HEK293 (cell line): ENCODE measurements around the gene MAT2A.
A peak's percentile ranks its signal among the peaks of the same experiment; 100 is the strongest.

Experiments
- BCL11A ChIP-seq: fragments of 450-650 bp; formaldehyde crosslinking; IDR thresholded peaks from 2 replicates; pipeline ENCODE4 v1.5.1; 2016; ENCODE audit warnings: low read depth, missing biosample characterization, missing genetic modification characterization
- BCL11B ChIP-seq: fragments of 450-650 bp; formaldehyde crosslinking; IDR thresholded peaks from 2 replicates; pipeline ENCODE4 v1.5.1; 2016; ENCODE audit warnings: low read depth, missing biosample characterization, missing genetic modification characterization
- GLIS2 ChIP-seq: fragments of 450-650 bp; formaldehyde crosslinking; IDR thresholded peaks from 2 replicates; pipeline ENCODE4 v1.5.1; 2016; ENCODE audit warnings: missing biosample characterization, missing genetic modification characterization
- HOXC10 ChIP-seq: sonication (generic); formaldehyde crosslinking; IDR thresholded peaks from 2 replicates; pipeline ENCODE4 v1.8.1; 2023; ENCODE audit warnings: mild to moderate bottlenecking, missing genetic modification reagents
- IKZF3 ChIP-seq: fragments of 450-650 bp; IDR thresholded peaks from 2 replicates; pipeline ENCODE4 v1.5.0; 2018; ENCODE audit warnings: missing biosample characterization, mild to moderate bottlenecking, missing genetic modification characterization, moderate library complexity
- SETDB1 ChIP-seq: IDR thresholded peaks from one replicate; pipeline ENCODE4 v1.6.1; 2017; ENCODE audit warnings: mild to moderate bottlenecking, low read length, moderate library complexity, mixed read lengths; ENCODE audit not compliant: insufficient read length
- TSHZ1 ChIP-seq: fragments of 450-650 bp; formaldehyde crosslinking; IDR thresholded peaks from 2 replicates; pipeline ENCODE4 v1.5.1; 2016; ENCODE audit warnings: missing biosample characterization, missing genetic modification characterization, borderline replicate concordance
- ZBTB1 ChIP-seq: fragments of 450-650 bp; formaldehyde crosslinking; IDR thresholded peaks from 2 replicates; pipeline ENCODE4 v1.5.1; 2016; ENCODE audit warnings: missing biosample characterization, missing genetic modification characterization
- ZBTB11 ChIP-seq: fragments of 450-650 bp; formaldehyde crosslinking; conservative IDR thresholded peaks from 2 replicates; pipeline ENCODE4 v1.5.1; 2016; ENCODE audit warnings: low read depth, missing biosample characterization, missing genetic modification characterization
- ZBTB17 ChIP-seq: fragments of 450-650 bp; formaldehyde crosslinking; IDR thresholded peaks from 2 replicates; pipeline ENCODE4 v1.5.1; 2016; ENCODE audit warnings: missing biosample characterization, missing genetic modification characterization
- ZNF133 ChIP-seq: fragments of 450-650 bp; formaldehyde crosslinking; IDR thresholded peaks from 2 replicates; pipeline ENCODE4 v1.5.1; 2016; ENCODE audit warnings: missing biosample characterization, missing genetic modification characterization
- ZNF184 ChIP-seq: fragments of 450-650 bp; IDR thresholded peaks from 2 replicates; pipeline ENCODE4 v1.5.1; 2018; ENCODE audit warnings: missing biosample characterization, mild to moderate bottlenecking, missing genetic modification characterization
- ZNF19 ChIP-seq: fragments of 450-650 bp; formaldehyde crosslinking; IDR thresholded peaks from 2 replicates; pipeline ENCODE4; 2016; ENCODE audit warnings: missing biosample characterization, missing genetic modification characterization, low read depth
- ZNF221 ChIP-seq: fragments of 450-650 bp; formaldehyde crosslinking; IDR thresholded peaks from 2 replicates; pipeline ENCODE4 v1.5.1; 2017; ENCODE audit warnings: missing biosample characterization, missing genetic modification characterization, borderline replicate concordance
- ZNF280D ChIP-seq: fragments of 450-650 bp; formaldehyde crosslinking; IDR thresholded peaks from 2 replicates; pipeline ENCODE4 v1.5.1; 2016; ENCODE audit warnings: missing biosample characterization, missing genetic modification characterization
- ZNF354C ChIP-seq: fragments of 450-650 bp; formaldehyde crosslinking; IDR thresholded peaks from 2 replicates; pipeline ENCODE4 v1.5.1; 2016; ENCODE audit warnings: missing biosample characterization, missing genetic modification characterization, low read depth, borderline replicate concordance
- ZNF391 ChIP-seq: fragments of 450-650 bp; formaldehyde crosslinking; IDR thresholded peaks from 2 replicates; pipeline ENCODE4 v1.5.1; 2016; ENCODE audit warnings: low read depth, missing biosample characterization, missing genetic modification characterization, borderline replicate concordance
- ZNF423 ChIP-seq: fragments of 450-650 bp; formaldehyde crosslinking; IDR thresholded peaks from 2 replicates; pipeline ENCODE4 v1.5.1; 2016; ENCODE audit warnings: missing biosample characterization, missing genetic modification characterization
- ZNF426 ChIP-seq: fragments of 450-650 bp; formaldehyde crosslinking; IDR thresholded peaks from 2 replicates; pipeline ENCODE4 v1.5.1; 2017; ENCODE audit warnings: missing biosample characterization, missing genetic modification characterization, mild to moderate bottlenecking, inconsistent platforms, moderate library complexity
- ZNF580 ChIP-seq: fragments of 450-650 bp; formaldehyde crosslinking; IDR thresholded peaks from 2 replicates; pipeline ENCODE4 v1.5.1; 2016; ENCODE audit warnings: missing biosample characterization, missing genetic modification characterization
- ZNF621 ChIP-seq: fragments of 450-650 bp; formaldehyde crosslinking; IDR thresholded peaks from 2 replicates; pipeline ENCODE4 v1.5.1; 2017; ENCODE audit warnings: missing biosample characterization, missing genetic modification characterization
- ZNF670 ChIP-seq: fragments of 450-650 bp; formaldehyde crosslinking; IDR thresholded peaks from 2 replicates; pipeline ENCODE4 v1.5.1; 2016; ENCODE audit warnings: missing biosample characterization, missing genetic modification characterization, low read depth
- ZNF747 ChIP-seq: fragments of 450-650 bp; formaldehyde crosslinking; IDR thresholded peaks from 2 replicates; pipeline ENCODE4 v1.5.1; 2016; ENCODE audit warnings: missing biosample characterization, missing genetic modification characterization
- ZNF837 ChIP-seq: fragments of 450-650 bp; formaldehyde crosslinking; IDR thresholded peaks from 2 replicates; pipeline ENCODE4 v1.5.1; 2016; ENCODE audit warnings: missing biosample characterization, missing genetic modification characterization
- ZSCAN16 ChIP-seq: fragments of 450-650 bp; formaldehyde crosslinking; IDR thresholded peaks from 2 replicates; pipeline ENCODE4 v1.5.1; 2016; ENCODE audit warnings: missing biosample characterization, missing genetic modification characterization
- TF ChIP-seq, protein P1 (sequence below): fragments of 450-650 bp; formaldehyde crosslinking; IDR thresholded peaks from 2 replicates; pipeline ENCODE4 v1.5.1; 2016; ENCODE audit warnings: missing biosample characterization, missing genetic modification characterization

The MAT2A gene

DNA sequence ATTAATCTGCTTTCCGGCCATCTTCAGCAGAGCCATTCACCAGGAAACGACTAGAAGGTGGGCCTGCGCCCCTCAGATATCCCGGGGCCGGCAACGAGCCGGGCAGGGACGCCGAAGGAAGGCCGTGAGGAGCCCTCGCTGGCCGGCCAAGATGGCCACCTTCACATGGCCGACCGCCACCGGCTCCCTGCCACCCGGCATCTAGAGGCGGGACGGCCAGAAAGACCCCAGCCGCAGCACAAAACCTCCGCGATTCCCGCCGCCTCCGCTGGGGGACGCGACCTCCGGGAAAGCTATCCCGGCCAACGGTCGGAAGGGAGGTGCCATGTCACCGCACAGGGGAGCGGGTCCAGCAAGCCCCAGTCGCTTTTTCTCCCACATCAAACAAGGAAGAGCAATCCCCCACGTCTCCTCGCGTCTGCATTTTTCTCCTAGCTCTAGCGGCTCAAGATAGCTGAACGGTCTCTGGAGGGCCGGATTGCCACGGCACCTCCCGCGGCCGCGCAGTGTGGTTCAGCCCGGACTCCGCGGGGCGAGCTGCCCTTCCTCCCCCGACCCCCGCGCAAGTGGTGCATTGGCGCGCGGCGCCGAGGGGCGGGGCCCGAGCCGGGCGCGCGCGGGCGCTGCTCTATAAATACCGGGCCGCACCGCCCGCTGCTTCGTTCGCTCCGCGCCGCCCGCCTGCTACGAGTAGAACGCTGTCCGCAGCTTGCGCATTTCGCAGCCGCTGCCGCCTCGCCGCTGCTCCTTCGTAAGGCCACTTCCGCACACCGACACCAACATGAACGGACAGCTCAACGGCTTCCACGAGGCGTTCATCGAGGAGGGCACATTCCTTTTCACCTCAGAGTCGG is at the start of gene MAT2A (continued):
- no peak for TF ChIP-seq ZNF280D (tag by site-specific recombination)
- no peak for TF ChIP-seq ZNF747 (tag by site-specific recombination)
- peak; percentile 100 for TF ChIP-seq GLIS2 (tag by site-specific recombination)
- TF ChIP-seq ZBTB11 (tag by site-specific recombination): 0 out of 2 replicates have a peak, but pooled peaks have one; percentile 14
- TF ChIP-seq ZBTB17 (tag by site-specific recombination): peak; percentile 40; the same call in 1 of the 2 replicates
- TF ChIP-seq BCL11B (tag by site-specific recombination): peak; percentile 97
- TF ChIP-seq ZNF670: no peak
- TF ChIP-seq ZNF19: no peak
- TF ChIP-seq TSHZ1: no peak
- no peak for TF ChIP-seq HOXC10 (CRISPR knock-in tag)
- no peak for TF ChIP-seq ZNF221 (tag by site-specific recombination)
- TF ChIP-seq BCL11A (tag by site-specific recombination): peak; percentile 86
- no peak for TF ChIP-seq ZSCAN16
- TF ChIP-seq SETDB1: no peak
- 0 out of 2 replicates have a peak, but pooled peaks have one; percentile 12 for TF ChIP-seq ZNF391 (tag by site-specific recombination)
- no peak for TF ChIP-seq ZNF133 (tag by site-specific recombination)
- TF ChIP-seq ZBTB1: no peak
- TF ChIP-seq ZNF354C (tag by site-specific recombination): no peak
- TF ChIP-seq ZNF580 (tag by site-specific recombination): no peak
- TF ChIP-seq ZNF184: no peak; the same call in 1 of the 2 replicates
- no peak for TF ChIP-seq ZNF837 (tag by site-specific recombination)
- no peak for TF ChIP-seq ZNF423 (tag by site-specific recombination)
- TF ChIP-seq, protein P1, sequence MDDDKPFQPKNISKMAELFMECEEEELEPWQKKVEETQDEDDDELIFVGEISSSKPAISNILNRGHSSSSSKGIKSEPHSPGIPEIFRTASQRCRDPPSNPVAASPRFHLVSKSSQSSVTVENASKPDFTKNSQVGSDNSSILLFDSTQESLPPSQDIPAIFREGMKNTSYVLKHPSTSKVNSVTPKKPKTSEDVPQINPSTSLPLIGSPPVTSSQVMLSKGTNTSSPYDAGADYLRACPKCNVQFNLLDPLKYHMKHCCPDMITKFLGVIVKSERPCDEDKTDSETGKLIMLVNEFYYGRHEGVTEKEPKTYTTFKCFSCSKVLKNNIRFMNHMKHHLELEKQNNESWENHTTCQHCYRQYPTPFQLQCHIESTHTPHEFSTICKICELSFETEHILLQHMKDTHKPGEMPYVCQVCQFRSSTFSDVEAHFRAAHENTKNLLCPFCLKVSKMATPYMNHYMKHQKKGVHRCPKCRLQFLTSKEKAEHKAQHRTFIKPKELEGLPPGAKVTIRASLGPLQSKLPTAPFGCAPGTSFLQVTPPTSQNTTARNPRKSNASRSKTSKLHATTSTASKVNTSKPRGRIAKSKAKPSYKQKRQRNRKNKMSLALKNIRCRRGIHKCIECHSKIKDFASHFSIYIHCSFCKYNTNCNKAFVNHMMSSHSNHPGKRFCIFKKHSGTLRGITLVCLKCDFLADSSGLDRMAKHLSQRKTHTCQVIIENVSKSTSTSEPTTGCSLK (tag by site-specific recombination): no peak
- TF ChIP-seq ZNF426: no peak
- no peak for TF ChIP-seq ZNF621
- TF ChIP-seq IKZF3 (tag by site-specific recombination): peak; percentile 93
